Measurements from ENCODE around the gene NAT14.

Gene NAT14

DNA sequence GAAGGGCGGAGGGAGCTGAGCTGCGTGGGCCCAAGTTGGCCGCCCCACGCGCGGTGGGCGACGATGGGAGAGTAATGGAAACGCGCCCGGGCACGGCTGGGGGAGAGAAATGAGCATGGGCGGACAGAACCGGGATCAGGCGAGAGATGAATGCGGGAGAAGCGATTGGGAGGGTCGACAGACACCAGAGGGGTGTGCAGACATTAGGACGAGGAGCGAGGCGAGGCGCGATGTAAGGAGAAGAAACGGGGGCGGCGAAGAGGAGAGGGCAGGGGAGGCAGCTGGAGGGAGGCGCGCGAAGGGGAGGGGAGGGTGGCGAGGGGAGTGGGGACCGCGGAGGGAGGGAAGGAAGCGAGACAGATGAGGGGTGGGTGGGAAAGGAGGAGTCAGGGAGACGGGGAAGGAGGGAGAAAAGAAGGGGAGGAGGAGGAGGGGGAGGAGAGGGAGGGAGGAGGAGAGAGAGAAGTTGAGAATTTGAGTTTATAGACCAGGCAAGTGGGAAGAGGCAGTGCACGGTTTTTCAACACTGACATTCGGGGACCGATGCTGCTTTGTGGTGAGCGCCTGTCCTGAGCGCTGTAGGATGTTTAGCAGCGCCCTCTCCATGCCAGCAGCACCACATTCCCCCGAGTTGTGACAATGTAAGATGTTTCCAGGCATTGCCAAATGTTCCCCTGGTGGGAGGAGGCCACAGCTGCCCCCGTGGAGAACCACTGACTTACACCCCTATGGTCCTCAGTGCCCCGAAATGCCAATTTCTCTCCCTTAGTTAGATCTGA is 41.8 kb upstream of the NAT14 start, which contains the start of gene SHISA7:
SHISA7 (minus strand) TSS at position 256 of the 779 bp plus-strand sequence. CDS start 437 bp downstream, outside the sequence.
- Histone ChIP-seq H3K36me3 (ENCODE audit: insufficient read depth) (no peaks in the 10 kb centered on the region), H3K27me3 (ENCODE audit: insufficient read depth, low read depth) (peaks cover 73% of the 10 kb centered on the region), H3K79me2 (ENCODE audit: insufficient read depth, low read depth) (no peaks in the 10 kb centered on the region), H2AFZ (ENCODE audit: low read depth) (no peak within 1 kb of the TSS), H3K9ac (no peak within 1 kb of the TSS), H3K4me2 (no peak within 1 kb of the TSS), H4K20me1 (ENCODE audit: insufficient read depth) (no peaks in the 10 kb centered on the region), H3K4me3 (IDR thresholded peaks at IDR 0.05; ENCODE audit: insufficient read depth, low read depth, low read length) (no peak within 1 kb of the TSS), H3K27ac (no peak within 1 kb of the TSS), H3K4me1 (ENCODE audit: low read depth, poor library complexity, severe bottlenecking) (no peaks in the 10 kb centered on the region)
- no peak for TF ChIP-seq CTCF (conservative IDR thresholded peaks at IDR 0.05; ENCODE audit: low read depth, low read length)

GRCh38 chr19:55443824-55444480 is 41.0 kb upstream of the NAT14 start:
- H3K27me3 ChIP-seq (ENCODE audit: insufficient read depth, low read depth), result peaks cover 68% of the 10 kb centered on the region

DNA sequence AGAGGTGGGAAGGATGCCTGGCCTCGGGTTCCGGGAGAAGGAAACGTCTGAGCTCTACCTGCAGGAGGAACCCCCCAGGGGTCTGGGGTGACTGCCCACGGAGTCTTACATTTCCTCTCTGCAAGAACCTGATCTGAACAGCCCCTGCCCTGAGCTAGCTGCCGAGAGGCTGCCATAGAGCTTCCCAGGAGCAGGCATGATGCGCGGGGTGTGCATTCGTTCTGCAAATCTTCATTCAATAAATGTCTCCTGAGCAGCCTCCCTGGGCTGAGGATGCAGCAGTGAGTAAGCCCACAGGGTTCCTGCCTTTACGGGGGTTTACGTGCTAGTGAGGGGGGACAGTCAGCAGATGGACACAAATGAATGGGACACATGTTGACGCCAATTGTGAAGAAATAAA is 40.3 kb upstream of the NAT14 start:
- Histone ChIP-seq H2AFZ (ENCODE audit: low read depth) (no peak overlapping the region), H3K4me3 (IDR thresholded peaks at IDR 0.05; ENCODE audit: insufficient read depth, low read depth, low read length) (no peak overlapping the region), H3K27ac (no peak overlapping the region), H4K20me1 (ENCODE audit: insufficient read depth) (no peaks in the 10 kb centered on the region), H3K4me2 (no peak overlapping the region), H3K79me2 (ENCODE audit: insufficient read depth, low read depth) (no peaks in the 10 kb centered on the region), H3K27me3 (ENCODE audit: insufficient read depth, low read depth) (peaks cover 61% of the 10 kb centered on the region), H3K4me1 (ENCODE audit: low read depth, poor library complexity, severe bottlenecking) (no peaks in the 10 kb centered on the region), H3K36me3 (ENCODE audit: insufficient read depth) (no peaks in the 10 kb centered on the region), H3K9ac (no peak overlapping the region)
- no peak for TF ChIP-seq CTCF (conservative IDR thresholded peaks at IDR 0.05; ENCODE audit: low read depth, low read length)

More at GRCh38 chr19:55443824-55444480, 41.0 kb upstream of the NAT14 start:
- no peaks in the 10 kb centered on the region for H3K36me3 ChIP-seq (ENCODE audit: insufficient read depth)
- H4K20me1 ChIP-seq (ENCODE audit: insufficient read depth), result no peaks in the 10 kb centered on the region
- no peak for TF ChIP-seq CTCF (conservative IDR thresholded peaks at IDR 0.05; ENCODE audit: low read depth, low read length)
- no peak overlapping the region for H2AFZ ChIP-seq (ENCODE audit: low read depth)
- no peak overlapping the region for H3K4me2 ChIP-seq
- no peak overlapping the region for H3K4me3 ChIP-seq (IDR thresholded peaks at IDR 0.05; ENCODE audit: insufficient read depth, low read depth, low read length)
- no peaks in the 10 kb centered on the region for H3K4me1 ChIP-seq (ENCODE audit: low read depth, poor library complexity, severe bottlenecking)
- no peak overlapping the region for H3K27ac ChIP-seq
- no peaks in the 10 kb centered on the region for H3K79me2 ChIP-seq (ENCODE audit: insufficient read depth, low read depth)
- no peak overlapping the region for H3K9ac ChIP-seq

DNA sequence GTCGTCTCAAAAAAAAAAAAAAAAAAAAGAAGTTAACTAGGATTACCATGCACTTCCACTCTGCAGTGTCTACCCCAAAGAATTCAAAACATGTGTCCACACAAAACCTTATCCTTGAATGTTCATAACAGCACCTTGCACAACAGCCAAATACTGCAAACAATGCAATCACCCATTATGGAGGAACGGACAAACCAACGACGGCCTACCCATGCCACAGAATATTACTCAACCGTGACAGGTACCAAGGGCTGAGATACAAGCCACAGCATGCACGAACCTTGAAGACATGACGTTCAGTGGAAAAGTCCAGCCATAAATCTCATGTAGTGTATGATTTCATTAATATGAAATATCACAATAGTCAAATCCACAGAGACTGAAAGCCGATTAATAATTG is 38.9 kb upstream of the NAT14 start:
- Histone ChIP-seq H2AFZ (ENCODE audit: low read depth) (no peak overlapping the region), H3K36me3 (ENCODE audit: insufficient read depth) (no peaks in the 10 kb centered on the region), H3K27ac (no peak overlapping the region), H3K4me1 (ENCODE audit: low read depth, poor library complexity, severe bottlenecking) (no peaks in the 10 kb centered on the region), H3K4me3 (IDR thresholded peaks at IDR 0.05; ENCODE audit: insufficient read depth, low read depth, low read length) (no peak overlapping the region), H3K4me2 (no peak overlapping the region), H3K27me3 (ENCODE audit: insufficient read depth, low read depth) (peaks cover 46% of the 10 kb centered on the region), H3K79me2 (ENCODE audit: insufficient read depth, low read depth) (no peaks in the 10 kb centered on the region), H3K9ac (no peak overlapping the region), H4K20me1 (ENCODE audit: insufficient read depth) (no peaks in the 10 kb centered on the region)
- no peak for TF ChIP-seq CTCF (conservative IDR thresholded peaks at IDR 0.05; ENCODE audit: low read depth, low read length)
